IPS DF 6.9 (cell line): ENCODE data around the gene PLXNA2.

Experiments
- DNase-seq: peaks from one replicate; pipeline ENCODE4 v3.0.0-alpha.2; 2013; ENCODE audit warnings: low read depth, low spot score
- H3K27ac ChIP-seq: one replicate; pipeline ENCODE4 v1.5.1; 2013; ENCODE audit warnings: low read length, control low read depth
- H3K27me3 ChIP-seq: 2 replicates; pipeline ENCODE4 v1.6.1; 2013; ENCODE audit warnings: mild to moderate bottlenecking, low read length; ENCODE audit not compliant: control insufficient read depth, insufficient read depth
- H3K36me3 ChIP-seq: 2 replicates; pipeline ENCODE4 v1.6.1; 2013; ENCODE audit warnings: low read length; ENCODE audit not compliant: control insufficient read depth, insufficient read depth
- H3K4me1 ChIP-seq: 2 replicates; pipeline ENCODE4 v1.6.1; 2013; ENCODE audit warnings: low read length; ENCODE audit not compliant: control insufficient read depth, insufficient read depth
- H3K4me3 ChIP-seq: 2 replicates; pipeline ENCODE4 v1.5.1; 2013; ENCODE audit warnings: mild to moderate bottlenecking, low read length
- H3K9me3 ChIP-seq: 2 replicates; pipeline ENCODE4 v1.6.1; 2013; ENCODE audit warnings: low read length, inconsistent platforms; ENCODE audit not compliant: control insufficient read depth, insufficient read depth
- WGBS: extraction: QIAGEN DNeasy Blood & Tissue Kit; methylation state at CpG from one replicate; pipeline ENCODE4 v1.1.7; 2013; ENCODE audit warnings: mixed read lengths, missing lambda C conversion rate; ENCODE audit not compliant: insufficient read length, insufficient coverage; 5-methylcytosine and 5-hydroxymethylcytosine counted together

The PLXNA2 gene

GRCh38 chr1:208161656-208162375 is 82.4 kb downstream of the PLXNA2 start:
- DNase-seq: no peak
- WGBS: no CpG with 5 or more reads among the region's 6 CpGs
- no peaks in the 10 kb centered on the region for H3K27me3 ChIP-seq
- no peaks in the 10 kb centered on the region for H3K36me3 ChIP-seq
- H3K9me3 ChIP-seq: no peaks in the 10 kb centered on the region
- H3K4me3 ChIP-seq: no peak overlapping the region
- H3K4me1 ChIP-seq: peaks cover 11% of the 10 kb centered on the region
- H3K27ac ChIP-seq: no peak overlapping the region

DNA sequence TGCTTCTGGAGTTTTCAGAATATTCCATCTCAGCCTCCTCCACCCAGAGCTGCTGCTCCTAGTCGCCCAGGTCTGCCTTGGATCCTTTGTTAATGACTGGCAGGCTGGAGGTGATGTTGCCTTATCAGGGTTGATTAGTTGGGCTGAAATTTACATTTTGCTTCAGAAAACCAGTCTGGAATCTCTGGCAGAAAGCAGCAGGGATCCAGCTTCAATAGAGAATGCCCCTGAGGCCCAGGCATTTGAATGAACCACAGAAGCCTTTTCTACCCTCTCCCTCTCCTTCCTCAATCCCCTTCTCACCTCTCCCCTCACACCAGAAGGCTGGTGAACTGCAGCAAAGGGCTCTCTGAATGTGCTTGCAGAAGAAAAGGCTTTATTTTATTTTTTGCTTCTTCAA is 83.2 kb downstream of the PLXNA2 start:
- WGBS: no CpG with 5 or more reads among the region's 1 CpG
- H3K27ac ChIP-seq: no peak overlapping the region
- H3K4me1 ChIP-seq: peaks cover 8% of the 10 kb centered on the region

DNA sequence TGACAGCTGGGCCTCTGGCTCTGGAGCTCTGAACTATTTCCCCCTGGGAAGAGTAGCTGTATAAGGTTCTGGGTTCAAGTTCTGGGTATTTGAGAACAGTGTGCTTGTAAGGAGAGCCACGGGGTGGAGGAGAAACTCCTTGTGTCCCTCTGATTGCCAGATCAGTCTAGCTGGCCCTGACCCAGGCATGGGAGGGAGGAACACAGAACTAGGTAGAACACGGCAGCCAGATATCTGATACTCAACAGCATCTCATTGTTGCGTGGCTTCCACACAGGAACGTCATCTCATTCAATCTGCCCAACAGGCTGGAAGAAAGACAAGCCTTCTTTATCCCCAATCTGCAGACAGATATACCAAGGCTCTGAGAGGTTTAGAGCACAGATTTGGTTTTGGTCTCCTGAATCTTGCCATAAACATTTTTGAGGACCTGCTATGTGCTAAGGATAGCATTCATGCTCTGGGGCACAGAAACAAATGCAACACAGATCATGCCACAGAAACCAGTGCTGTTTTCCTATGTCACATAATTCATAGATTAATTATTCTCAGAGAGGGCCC is 83.8 kb downstream of the PLXNA2 start:
- no peak overlapping the region for H3K27ac ChIP-seq
- no peak overlapping the region for H3K4me3 ChIP-seq

More for the DNA sequence above, 83.2 kb downstream of the PLXNA2 start:
- Histone ChIP-seq H3K4me3 (no peak overlapping the region), H3K9me3 (no peaks in the 10 kb centered on the region), H3K36me3 (no peaks in the 10 kb centered on the region), H3K27me3 (no peaks in the 10 kb centered on the region)
- no peak for DNase-seq

DNA sequence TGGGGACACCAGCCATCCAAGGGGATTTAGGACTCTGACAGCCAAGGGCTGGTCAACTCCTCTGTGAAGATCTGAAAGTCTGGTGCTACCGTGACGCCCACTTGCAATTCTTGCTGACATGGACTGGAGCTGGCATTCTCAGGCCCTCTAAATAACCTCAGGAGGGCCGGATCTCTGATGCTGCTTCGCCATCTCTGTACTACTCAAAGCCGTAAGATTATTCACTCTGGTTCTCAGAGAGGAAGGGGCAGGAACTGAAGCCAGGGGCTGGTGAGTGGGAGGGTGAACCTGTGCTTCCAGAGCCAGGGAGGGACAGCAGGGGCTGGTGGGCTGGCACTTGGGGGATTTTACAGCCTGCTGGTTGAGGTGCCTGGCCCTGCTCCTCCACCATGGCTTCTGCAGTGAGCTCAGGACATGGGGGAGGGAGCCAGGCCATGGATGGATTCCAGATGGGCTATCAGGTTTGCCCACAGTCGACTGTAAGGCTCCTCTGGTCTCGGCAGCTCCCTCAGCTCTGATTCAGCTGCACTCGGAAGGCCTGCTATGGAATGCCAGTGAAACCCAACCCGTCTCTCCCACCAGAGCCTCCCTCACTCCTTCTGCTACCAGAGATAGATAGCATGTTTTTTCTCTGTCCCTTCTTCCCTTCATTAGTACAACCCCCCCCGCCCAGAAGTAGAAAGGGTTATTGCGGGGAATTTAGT is 84.5 kb downstream of the PLXNA2 start:
- no CpG with 5 or more reads among the region's 11 CpGs for WGBS
- Histone ChIP-seq H3K4me3 (no peak overlapping the region), H3K36me3 (no peaks in the 10 kb centered on the region), H3K27me3 (no peaks in the 10 kb centered on the region), H3K27ac (no peak overlapping the region), H3K4me1 (peaks cover 8% of the 10 kb centered on the region), H3K9me3 (no peaks in the 10 kb centered on the region)
- no peak for DNase-seq

More for the DNA sequence above, 83.8 kb downstream of the PLXNA2 start:
- H3K36me3 ChIP-seq: no peaks in the 10 kb centered on the region
- H3K27me3 ChIP-seq: no peaks in the 10 kb centered on the region
- WGBS: no CpG with 5 or more reads among the region's 4 CpGs
- no peaks in the 10 kb centered on the region for H3K9me3 ChIP-seq
- DNase-seq: no peak
- H3K4me1 ChIP-seq: peaks cover 8% of the 10 kb centered on the region

- Histone ChIP-seq H3K36me3 (no peaks in the 10 kb centered on the region), H3K27me3 (no peaks in the 10 kb centered on the region), H3K4me1 (peaks cover 8% of the 10 kb centered on the region), H3K27ac (no peak overlapping the region), H3K4me3 (no peak overlapping the region), H3K9me3 (no peaks in the 10 kb centered on the region)
- no CpG with 5 or more reads among the region's 8 CpGs for WGBS
- no peak for DNase-seq
Measured at GRCh38 chr1:208158640-208159554, 85.3 kb downstream of the PLXNA2 start.

- Histone ChIP-seq H3K27me3 (no peaks in the 10 kb centered on the region), H3K4me3 (no peak overlapping the region), H3K36me3 (no peaks in the 10 kb centered on the region), H3K27ac (no peak overlapping the region), H3K9me3 (no peaks in the 10 kb centered on the region), H3K4me1 (peaks cover 8% of the 10 kb centered on the region)
- DNase-seq: no peak
- no CpG with 5 or more reads among the region's 3 CpGs for WGBS
Measured at GRCh38 chr1:208157769-208158168, 86.4 kb downstream of the PLXNA2 start.

DNA sequence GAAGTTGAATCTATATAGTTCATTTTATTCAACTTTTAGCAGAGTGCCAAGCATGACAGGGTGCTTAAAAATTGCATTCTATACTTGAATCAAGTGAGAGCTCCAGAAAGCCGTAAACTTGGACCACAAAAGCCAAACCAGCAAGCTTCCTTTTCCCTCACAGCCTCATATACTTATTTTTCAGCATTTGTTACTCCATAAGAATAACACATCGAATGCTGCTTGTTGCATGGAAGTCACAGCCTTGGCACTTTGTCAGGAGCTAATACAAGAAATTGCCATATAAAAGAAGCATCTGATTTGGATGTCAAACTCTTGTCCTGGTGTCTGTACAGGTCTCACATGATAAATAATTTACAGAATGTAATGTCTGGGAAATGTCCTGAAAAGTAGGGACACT is 87.4 kb downstream of the PLXNA2 start:
- no peak overlapping the region for H3K27ac ChIP-seq
- peaks cover 5% of the 10 kb centered on the region for H3K4me1 ChIP-seq
- H3K27me3 ChIP-seq: no peaks in the 10 kb centered on the region
- H3K4me3 ChIP-seq: no peak overlapping the region
- no peaks in the 10 kb centered on the region for H3K36me3 ChIP-seq
- no peak for DNase-seq
- WGBS: no CpG with 5 or more reads among the region's 2 CpGs
- H3K9me3 ChIP-seq: no peaks in the 10 kb centered on the region

GRCh38 chr1:208156310-208156709 is 87.9 kb downstream of the PLXNA2 start:
- WGBS: no CpG with 5 or more reads among the region's 3 CpGs
- no peak for DNase-seq
- H3K27ac ChIP-seq: no peak overlapping the region
- H3K4me3 ChIP-seq: no peak overlapping the region
- H3K36me3 ChIP-seq: no peaks in the 10 kb centered on the region
- peaks cover 5% of the 10 kb centered on the region for H3K4me1 ChIP-seq
- no peaks in the 10 kb centered on the region for H3K27me3 ChIP-seq
- no peaks in the 10 kb centered on the region for H3K9me3 ChIP-seq

GRCh38 chr1:208154679-208155642 is 89.2 kb downstream of the PLXNA2 start:
- WGBS: no CpG with 5 or more reads among the region's 15 CpGs
- Histone ChIP-seq H3K4me3 (no peak overlapping the region), H3K27me3 (no peaks in the 10 kb centered on the region), H3K36me3 (no peaks in the 10 kb centered on the region), H3K9me3 (no peaks in the 10 kb centered on the region), H3K4me1 (peaks cover 6% of the 10 kb centered on the region), H3K27ac (no peak overlapping the region)
- no peak for DNase-seq
